Endothelial cell of umbilical vein (primary cell): ENCODE data around the gene GPATCH4. TPM values are rescaled to one million over a fixed set of nuclear protein-coding genes. Genes with fewer than 3 reads are reported as not detected.
"Not testable (repeated sequence)": the region's sequence is repeated elsewhere in the genome, so short reads cannot be mapped to it uniquely, and the experiment has no call there.

Experiments used
- BruUV-seq: library from RNA; stranded (reverse); fragments of 400-500 nt; replicated peaks from 2 replicates; lab custom pipeline; 2021; lab: Mats Ljungman, UMichigan
- CTCF ChIA-PET: fragments of 300-600, 350-600 bp; sonication (Branson Sonifier 250); formaldehyde crosslinking; loops from one replicate; lab custom pipeline; 2021; ENCODE audit warnings: antibody characterized with exemption, inconsistent platforms; lab: Charles Lee
- POLR2A ChIA-PET: fragments of 300-600, 350-600 bp; sonication (Branson Sonifier 250); formaldehyde crosslinking; loops from one replicate; lab custom pipeline; 2021; ENCODE audit warnings: antibody characterized with exemption, inconsistent platforms; lab: Charles Lee
- DNase-seq: peaks from one replicate; pipeline ENCODE4 v3.0.0-alpha.2; 2011; ENCODE audit warnings: low read depth, low spot score
- FAIRE-seq: peaks from 2 replicates; lab custom pipeline; 2011; peaks lifted over from hg19 to GRCh38; lab: Jason Lieb, UNC
- H2AFZ ChIP-seq: 2 replicates; pipeline ENCODE4 v1.6.0; 2012; ENCODE audit warnings: low read depth, low read length, control low read depth, inconsistent platforms
- H3K27ac ChIP-seq: 2 replicates; pipeline ENCODE4 v1.5.1; 2011; ENCODE audit warnings: low read depth, mild to moderate bottlenecking, control low read depth, low read length, moderate library complexity; ENCODE audit not compliant: insufficient read depth
- H3K27me3 ChIP-seq, 2 experiments: 2 replicates each; pipeline versions ENCODE4 v1.6.0 to v1.6.1; 2011; ENCODE audit warnings: low read length in 2 of 2, mixed read lengths in 1 of 2; ENCODE audit not compliant: control insufficient read depth in 2 of 2, insufficient read depth in 2 of 2
- H3K36me3 ChIP-seq, 2 experiments: 2 replicates in 1 of 2; 3 replicates in 1 of 2; pipeline ENCODE4 v1.5.1; 2011; ENCODE audit warnings: low read length in 2 of 2, mild to moderate bottlenecking in 1 of 2, moderate library complexity in 1 of 2; ENCODE audit not compliant: control insufficient read depth in 2 of 2, insufficient read depth in 2 of 2; ENCODE audit errors: extremely low read depth in 1 of 2
- H3K4me1 ChIP-seq: 3 replicates; pipeline ENCODE4 v1.5.1; 2011; ENCODE audit warnings: mild to moderate bottlenecking, low read length; ENCODE audit not compliant: control insufficient read depth, insufficient read depth; ENCODE audit errors: extremely low read depth
- H3K4me2 ChIP-seq: 2 replicates; pipeline ENCODE4 v1.6.1; 2011; ENCODE audit warnings: low read length, control low read depth, mixed read lengths; ENCODE audit not compliant: insufficient read depth
- H3K4me3 ChIP-seq, 3 experiments: fragments of 200-600 bp in 1 of 3; sonication (generic), shearing (Covaris generic) in 1 of 3; replicated peaks in 1 of 3; 2 replicates each; pipeline ENCODE4 v1.5.1; 2011 to 2016; ENCODE audit warnings: control low read depth in 3 of 3, low read length in 3 of 3, mild to moderate bottlenecking in 2 of 3, inconsistent platforms in 1 of 3, low read depth in 1 of 3, moderate library complexity in 1 of 3; ENCODE audit not compliant: insufficient read depth in 1 of 3
- H3K79me2 ChIP-seq: 2 replicates; pipeline ENCODE4 v1.6.0; 2012; ENCODE audit warnings: low read length, inconsistent platforms; ENCODE audit not compliant: control insufficient read depth, insufficient read depth
- H3K9ac ChIP-seq: replicated peaks from 2 replicates; pipeline ENCODE3; 2011; ENCODE audit warnings: low read length, control low read depth; ENCODE audit not compliant: insufficient read depth; ENCODE audit errors: extremely low read depth
- H3K9me1 ChIP-seq: replicated peaks from 3 replicates; pipeline ENCODE4 v1.6.0; 2011; ENCODE audit warnings: mild to moderate bottlenecking, low read length; ENCODE audit not compliant: control insufficient read depth, insufficient read depth; ENCODE audit errors: extremely low read depth
- H3K9me3 ChIP-seq: replicated peaks from 2 replicates; pipeline ENCODE4 v1.5.1; 2012; ENCODE audit warnings: low read length, inconsistent platforms; ENCODE audit not compliant: control insufficient read depth, insufficient read depth
- H4K20me1 ChIP-seq: replicated peaks from 2 replicates; pipeline ENCODE3; 2011; ENCODE audit warnings: mild to moderate bottlenecking, low read length; ENCODE audit not compliant: control insufficient read depth, insufficient read depth; ENCODE audit errors: extremely low read depth
- MYC ChIP-seq: IDR thresholded peaks from one replicate; pipeline ENCODE4 v1.6.1; 2011; ENCODE audit warnings: mild to moderate bottlenecking, low read depth, low read length
- POLR2AphosphoS5 ChIP-seq: IDR thresholded peaks from 2 replicates; pipeline ENCODE4 v1.6.1; 2012; ENCODE audit warnings: low read depth, mild to moderate bottlenecking, control low read depth, low read length, moderate library complexity; ENCODE audit not compliant: insufficient read depth
- dilution Hi-C: fragments of 300-500 bp; cut with MboI; formaldehyde crosslinking; loops from one replicate; pipeline ENCODE4 v1.15.0; 2019; ENCODE audit warnings: low sequenced_read_pairs; ENCODE audit not compliant: extremely low pct_ligation_motif_present
- intact Hi-C: fragments of 100-400 bp; cut with micrococcal nuclease; formaldehyde crosslinking; loops from one replicate; pipeline ENCODE4 v1.10.0; 2022
- polyA plus RNA-seq, 4 experiments: library from polyadenylated mRNA; depleted of rRNA in 3 of 4; stranded (reverse) in 3 of 4; unstranded in 1 of 4; fragments of >200 nt; gene quantifications; 2 replicates each; pipeline versions ENCODE4 v1.2.1 to v1.2.3, GENCODE V29; 2011 to 2012; ENCODE audit warnings: missing spikeins in 1 of 4
- total RNA-seq: library from RNA; stranded (reverse); gene quantifications from 2 replicates; pipeline ENCODE4 v1.2.3, GENCODE V29; 2021

The GPATCH4 gene
- total and polyA plus RNA-seq, 2 donors (not counting 3 experiments of a cell fraction or from before 2014, with no cell fraction given), result 22.4 to 29.2 TPM

GRCh38 chr1:156612666-156613065, 11.4 kb upstream of the GPATCH4 start:
- no peaks in the 10 kb centered on the region for H3K79me2 ChIP-seq
- no peaks in the 10 kb centered on the region for H3K36me3 ChIP-seq
- DNase-seq (no peak), FAIRE-seq (no peak)
- CTCF ChIA-PET, result interaction anchor here (0.9 to 4.4 kb wide), 11 partner anchors 8 to 227 kb away, joined by 3 to 27 read pairs (median 6); partner anchors contain the start of gene GPATCH4
- no peak overlapping the region for H3K4me2 ChIP-seq
- H3K27me3 ChIP-seq, result peaks cover 9 to 14% of the 10 kb centered on the region in 2 experiments
- H3K9me3 ChIP-seq, result no peaks in the 10 kb centered on the region
- H3K9me1 ChIP-seq, result no peaks in the 10 kb centered on the region
- POLR2A ChIA-PET, result interaction anchor here (1.0 kb wide), 1 partner anchor 11 kb away, joined by 3 read pairs; the partner anchor contains the start of gene GPATCH4
- H3K27ac ChIP-seq, result no peak overlapping the region
- no peak overlapping the region for H2AFZ ChIP-seq
- H4K20me1 ChIP-seq, result no peaks in the 10 kb centered on the region
- BruUV-seq, result no TSS peak
- intact Hi-C loops (no loop called here), dilution Hi-C loops (no loop called here)
- H3K4me3 ChIP-seq, result no peak overlapping the region
- no peak overlapping the region for H3K9ac ChIP-seq
- TF ChIP-seq MYC (no peak), POLR2AphosphoS5 (no peak)
- H3K4me1 ChIP-seq, result peaks cover 8% of the 10 kb centered on the region

DNA sequence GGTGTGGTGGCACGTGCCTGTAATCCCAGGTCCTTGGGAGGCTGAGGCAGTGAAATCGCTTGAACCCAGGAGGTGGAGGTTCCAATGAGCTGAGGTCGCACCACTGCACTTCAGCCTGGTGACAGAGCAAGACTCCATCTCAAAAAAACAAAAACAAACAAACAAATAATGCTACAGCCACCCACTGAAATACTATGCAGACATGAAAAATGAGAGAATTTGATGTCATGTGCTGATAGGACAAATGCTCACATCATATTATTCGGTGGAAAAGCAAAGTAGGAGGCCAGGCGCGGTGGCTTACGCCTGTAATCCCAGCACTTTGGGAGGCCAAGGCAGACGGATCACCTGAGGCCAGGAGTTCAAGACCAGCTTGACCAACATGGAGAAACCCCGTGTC, 8.8 kb upstream of the GPATCH4 start:
- DNase-seq, H3K27ac ChIP-seq, POLR2A ChIA-PET, dilution Hi-C loops, H2AFZ ChIP-seq, H3K4me3 ChIP-seq, H3K9me1 ChIP-seq, H3K36me3 ChIP-seq, intact Hi-C loops, H3K9me3 ChIP-seq, FAIRE-seq, H4K20me1 ChIP-seq, H3K79me2 ChIP-seq, H3K9ac ChIP-seq, H3K4me1 ChIP-seq, H3K4me2 ChIP-seq, BruUV-seq: not testable (repeated sequence)
- CTCF ChIA-PET, result interaction anchor here (0.7 to 1.5 kb wide), 5 partner anchors 16 to 153 kb away, joined by 3 to 4 read pairs (median 3); no protein-coding TSS in a partner anchor
- peaks cover 9 to 12% of the 10 kb centered on the region in 2 experiments for H3K27me3 ChIP-seq
